AG09309 (cell line): ENCODE measurements around the gene ZDHHC3.
A peak's percentile ranks its signal among the peaks of the same experiment; 100 is the strongest.
"Not testable (repeated sequence)": the region's sequence is repeated elsewhere in the genome, so short reads cannot be mapped to it uniquely, and the experiment has no call there.

Experiments
- DNase-seq: peaks from one replicate; pipeline ENCODE4 v3.0.0-alpha.2; 2010; ENCODE audit warnings: low read depth
- H3K4me3 ChIP-seq: 2 replicates; pipeline ENCODE4 v1.5.1; 2011; ENCODE audit warnings: mild to moderate bottlenecking, low read depth, low read length, moderate library complexity; ENCODE audit not compliant: control insufficient read depth
- TF ChIP-seq, protein P1 (sequence below): IDR thresholded peaks from 2 replicates; pipeline ENCODE4 v1.5.1; 2011; ENCODE audit warnings: mild to moderate bottlenecking, low read depth, low read length, inconsistent platforms; ENCODE audit not compliant: insufficient read depth, control insufficient read depth; ENCODE audit errors: missing control alignments

ZDHHC3 gene

DNA sequence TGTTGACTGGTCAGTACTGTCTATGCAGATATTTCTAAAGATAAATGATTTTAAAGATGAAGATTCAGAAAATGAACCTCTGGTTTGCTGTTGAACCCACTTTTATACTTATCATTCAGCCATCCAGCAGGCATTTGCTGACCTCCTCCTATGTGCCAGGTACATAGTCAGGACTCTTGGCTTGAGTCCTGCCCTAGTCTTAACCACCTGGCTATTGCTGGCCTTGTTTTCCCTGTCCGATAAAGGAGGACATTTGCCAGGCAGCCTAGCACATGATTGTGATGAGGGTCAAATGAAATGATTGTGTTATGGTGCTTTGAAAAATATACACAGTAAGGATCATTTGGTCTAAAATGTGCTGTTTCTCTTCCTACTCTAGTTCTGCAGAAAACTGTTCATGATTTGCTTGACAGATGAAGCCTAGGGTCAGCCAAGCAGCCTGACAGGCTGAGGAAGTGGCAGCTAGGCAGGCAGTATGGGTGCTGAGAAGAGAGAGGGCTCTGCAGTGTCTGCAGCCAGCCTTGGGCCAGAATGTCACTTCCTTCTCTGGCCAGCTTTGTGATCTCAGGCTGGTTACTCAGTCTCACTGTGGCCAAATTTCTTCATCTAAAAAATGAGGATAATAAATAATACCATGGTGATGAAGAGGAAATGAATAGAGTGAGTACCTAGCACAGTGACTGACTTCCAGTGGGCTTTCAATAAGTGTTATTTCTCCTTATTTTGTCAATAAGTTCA is 13.8 kb upstream of the ZDHHC3 start:
- H3K4me3 ChIP-seq = no peak overlapping the region
- TF ChIP-seq, protein P1, sequence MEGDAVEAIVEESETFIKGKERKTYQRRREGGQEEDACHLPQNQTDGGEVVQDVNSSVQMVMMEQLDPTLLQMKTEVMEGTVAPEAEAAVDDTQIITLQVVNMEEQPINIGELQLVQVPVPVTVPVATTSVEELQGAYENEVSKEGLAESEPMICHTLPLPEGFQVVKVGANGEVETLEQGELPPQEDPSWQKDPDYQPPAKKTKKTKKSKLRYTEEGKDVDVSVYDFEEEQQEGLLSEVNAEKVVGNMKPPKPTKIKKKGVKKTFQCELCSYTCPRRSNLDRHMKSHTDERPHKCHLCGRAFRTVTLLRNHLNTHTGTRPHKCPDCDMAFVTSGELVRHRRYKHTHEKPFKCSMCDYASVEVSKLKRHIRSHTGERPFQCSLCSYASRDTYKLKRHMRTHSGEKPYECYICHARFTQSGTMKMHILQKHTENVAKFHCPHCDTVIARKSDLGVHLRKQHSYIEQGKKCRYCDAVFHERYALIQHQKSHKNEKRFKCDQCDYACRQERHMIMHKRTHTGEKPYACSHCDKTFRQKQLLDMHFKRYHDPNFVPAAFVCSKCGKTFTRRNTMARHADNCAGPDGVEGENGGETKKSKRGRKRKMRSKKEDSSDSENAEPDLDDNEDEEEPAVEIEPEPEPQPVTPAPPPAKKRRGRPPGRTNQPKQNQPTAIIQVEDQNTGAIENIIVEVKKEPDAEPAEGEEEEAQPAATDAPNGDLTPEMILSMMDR = no peak
- no peak for DNase-seq

DNA sequence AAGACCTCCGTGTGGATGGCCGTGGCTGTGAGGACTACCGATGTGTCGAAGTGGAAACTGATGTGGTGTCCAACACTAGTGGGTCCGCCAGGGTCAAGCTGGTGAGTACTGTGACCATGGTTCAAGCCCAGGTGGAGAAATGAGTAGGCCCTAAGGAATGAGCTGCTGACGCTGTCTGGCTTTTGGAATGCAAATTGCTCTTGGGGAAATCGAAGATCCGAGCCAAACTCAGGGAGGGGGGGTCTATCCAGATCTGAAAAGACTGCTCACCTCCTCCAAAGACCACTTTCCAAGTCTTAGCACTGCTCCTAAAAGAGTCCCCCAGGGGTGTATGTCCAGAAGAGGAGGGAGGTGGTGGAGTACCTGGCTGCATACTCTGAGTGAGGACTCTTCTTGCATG is 13.2 kb upstream of the ZDHHC3 start:
- DNase-seq = no peak
- no peak overlapping the region for H3K4me3 ChIP-seq
- TF ChIP-seq, protein P1 = no peak

DNA sequence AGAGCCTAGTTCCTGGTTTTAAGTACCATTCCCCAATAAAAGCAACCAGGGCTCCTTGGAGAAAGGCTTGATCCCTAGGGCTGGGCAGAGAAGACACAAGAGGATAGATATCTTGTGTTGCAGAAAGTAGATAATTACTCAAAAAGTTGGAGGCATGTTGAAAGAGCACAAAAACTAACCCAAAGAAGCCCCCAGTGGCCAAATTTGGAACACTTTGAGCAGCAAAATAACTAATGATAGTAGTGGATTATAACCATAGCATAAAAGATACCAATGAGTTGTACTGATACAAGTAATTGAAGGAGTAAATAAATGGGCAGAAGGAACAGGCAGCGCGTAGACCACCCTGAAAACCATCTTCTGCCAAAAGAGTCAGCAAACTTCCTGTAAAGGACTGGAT is 12.1 kb upstream of the ZDHHC3 start:
- no peak for DNase-seq
- TF ChIP-seq, protein P1 = peak; percentile 35

DNA sequence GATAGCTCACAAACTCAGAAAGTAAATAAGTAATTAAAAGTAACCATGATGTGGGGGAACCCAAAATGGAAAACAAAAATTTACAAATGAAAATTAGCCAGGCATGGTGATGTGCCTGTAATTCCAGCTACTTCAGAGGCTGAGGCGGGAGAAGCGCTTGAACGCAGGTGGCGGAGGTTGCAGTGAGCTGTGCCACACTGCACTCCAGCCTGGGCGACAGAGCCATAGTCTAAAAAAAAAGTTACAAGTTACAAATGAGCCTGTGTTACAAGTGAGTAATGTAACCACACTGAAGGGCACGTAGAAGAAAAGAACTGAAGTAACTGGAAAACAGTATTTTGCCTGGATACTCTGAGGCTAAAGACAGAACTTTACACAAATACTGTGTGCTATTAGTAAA is 11.4 kb upstream of the ZDHHC3 start:
- no peak overlapping the region for H3K4me3 ChIP-seq
- TF ChIP-seq, protein P1 = no peak
- no peak for DNase-seq

More for the DNA sequence above, 12.1 kb upstream of the ZDHHC3 start:
- no peak overlapping the region for H3K4me3 ChIP-seq

DNA sequence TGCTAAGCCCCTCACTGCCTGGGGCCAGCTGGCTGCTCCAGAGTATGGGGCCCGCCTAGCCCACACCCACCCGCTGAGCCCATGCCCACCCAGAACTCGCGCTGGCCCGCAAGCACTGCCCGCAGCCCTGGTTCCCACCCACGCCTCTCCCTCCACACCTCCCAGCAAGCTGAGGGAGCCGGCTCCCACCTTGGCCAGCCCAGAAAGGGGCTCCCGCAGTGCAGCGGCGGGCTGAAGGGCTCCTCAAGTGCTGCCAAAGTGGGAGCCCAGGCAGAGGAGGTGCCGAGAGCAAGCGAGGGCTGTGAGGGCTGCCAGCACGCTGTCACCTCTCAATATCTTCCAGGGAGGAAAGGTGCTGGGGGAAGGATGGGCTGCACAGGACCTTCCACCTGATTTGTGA is 10.4 kb upstream of the ZDHHC3 start:
- H3K4me3 ChIP-seq, DNase-seq: not testable (repeated sequence)

DNA sequence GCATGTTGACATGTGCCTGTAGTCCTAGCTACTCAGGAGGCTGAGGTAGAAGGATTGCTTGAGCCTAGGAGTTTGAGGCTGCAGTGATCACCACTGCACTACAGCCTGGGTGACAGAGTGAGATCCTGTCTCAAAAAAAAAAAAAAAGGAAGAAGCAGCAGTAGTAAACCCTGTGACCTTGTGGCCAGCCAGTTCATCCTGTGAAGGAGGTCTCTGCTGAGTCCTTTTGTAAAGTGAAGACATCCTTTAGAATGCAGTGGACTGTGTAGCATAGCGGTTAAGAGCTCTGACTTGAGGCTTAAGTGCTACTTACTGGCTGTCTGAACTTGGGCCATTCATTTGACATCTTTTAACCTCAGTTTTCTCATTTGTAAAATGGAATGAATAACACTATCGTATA is 8.4 kb upstream of the ZDHHC3 start:
- H3K4me3 ChIP-seq = no peak overlapping the region
- no peak for DNase-seq
- TF ChIP-seq, protein P1 = no peak

DNA sequence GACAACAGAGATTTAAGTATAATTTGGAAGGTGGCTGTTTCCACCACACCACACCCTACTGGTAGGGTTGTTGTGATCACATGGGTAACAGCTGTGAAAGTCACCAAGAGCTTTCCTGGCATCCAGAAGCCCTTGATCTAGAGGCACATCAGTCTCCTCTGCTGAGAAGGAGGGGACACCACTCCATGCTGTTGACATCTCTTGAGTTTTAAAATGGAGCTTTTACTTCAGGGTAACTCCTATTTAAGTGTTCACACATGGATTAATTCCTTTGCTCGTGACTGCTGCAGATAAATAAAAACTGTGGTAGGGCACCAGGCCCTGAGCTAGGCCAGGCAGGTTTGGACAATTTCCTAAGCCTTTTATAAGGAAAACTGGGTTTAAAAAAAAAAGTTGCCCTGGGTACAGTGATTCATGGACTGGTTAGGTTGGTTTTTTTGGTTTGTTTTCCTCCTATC is 7.5 kb upstream of the ZDHHC3 start:
- no peak for DNase-seq
- no peak overlapping the region for H3K4me3 ChIP-seq
- TF ChIP-seq, protein P1 = no peak
